Measurements from ENCODE around the gene DACT3. TPM values are rescaled to one million over a fixed set of nuclear protein-coding genes. Genes with fewer than 3 reads are reported as not detected.

The DACT3 gene
- total RNA-seq, 1 experiment from 2014 or later = 1.0 TPM

DNA sequence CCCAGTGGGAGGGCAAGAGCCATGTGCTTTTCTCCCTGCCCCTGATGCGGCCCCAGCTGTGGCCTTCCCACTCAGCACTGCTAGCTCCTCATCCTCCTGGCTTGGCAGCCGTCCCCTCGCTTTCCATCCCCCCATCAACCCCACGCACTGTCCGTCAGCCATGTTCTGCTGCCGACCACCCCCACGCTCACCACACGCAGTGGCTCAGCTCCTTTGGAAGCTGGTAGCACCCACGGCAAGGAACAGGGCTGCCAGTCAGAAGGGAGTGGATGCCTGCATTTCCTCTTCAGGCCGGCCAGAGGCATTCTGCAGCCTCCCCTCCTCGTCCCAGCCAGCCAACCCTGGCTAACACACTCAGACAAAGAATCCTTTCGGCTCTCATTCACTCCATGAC, 53.5 kb downstream of the DACT3 start:
- Histone ChIP-seq H3K9me3 (ENCODE audit: control insufficient read depth, insufficient read depth, low read depth, low read length) (no peaks in the 10 kb centered on the region), H3K27ac (ENCODE audit: low read length) (no peak overlapping the region), H3K4me3 (ENCODE audit: low read depth in 2 of 2, low read length in 2 of 2) (no peak overlapping the region), H3K36me3 (ENCODE audit: control insufficient read depth, insufficient read depth, low read length) (peaks cover 5% of the 10 kb centered on the region), H3K27me3 (ENCODE audit: control insufficient read depth, insufficient read depth, low read length) (no peaks in the 10 kb centered on the region), H3K4me1 (ENCODE audit: control insufficient read depth, insufficient read depth, low read length) (peaks cover 14% of the 10 kb centered on the region)
- ChIA-PET POLR2A (no interaction called here), CTCF (no interaction called here)
- no peak for TF ChIP-seq TCF7L2 (IDR thresholded peaks at IDR 0.05; ENCODE audit: low read depth, low read length)
- no peak for DNase-seq (ENCODE audit: low read depth, low spot score)
- no TSS peak for BruUV-seq (replicated peaks)
- in situ Hi-C loops (cut with HindIII; ENCODE audit: low pct_unique_long_range_greater_than_20kb, low sequenced_read_pairs) = no loop called here
- no peak for ATAC-seq
- intact Hi-C loops (cut with micrococcal nuclease; ENCODE audit: unreplicated experiment) = no loop called here

DNA sequence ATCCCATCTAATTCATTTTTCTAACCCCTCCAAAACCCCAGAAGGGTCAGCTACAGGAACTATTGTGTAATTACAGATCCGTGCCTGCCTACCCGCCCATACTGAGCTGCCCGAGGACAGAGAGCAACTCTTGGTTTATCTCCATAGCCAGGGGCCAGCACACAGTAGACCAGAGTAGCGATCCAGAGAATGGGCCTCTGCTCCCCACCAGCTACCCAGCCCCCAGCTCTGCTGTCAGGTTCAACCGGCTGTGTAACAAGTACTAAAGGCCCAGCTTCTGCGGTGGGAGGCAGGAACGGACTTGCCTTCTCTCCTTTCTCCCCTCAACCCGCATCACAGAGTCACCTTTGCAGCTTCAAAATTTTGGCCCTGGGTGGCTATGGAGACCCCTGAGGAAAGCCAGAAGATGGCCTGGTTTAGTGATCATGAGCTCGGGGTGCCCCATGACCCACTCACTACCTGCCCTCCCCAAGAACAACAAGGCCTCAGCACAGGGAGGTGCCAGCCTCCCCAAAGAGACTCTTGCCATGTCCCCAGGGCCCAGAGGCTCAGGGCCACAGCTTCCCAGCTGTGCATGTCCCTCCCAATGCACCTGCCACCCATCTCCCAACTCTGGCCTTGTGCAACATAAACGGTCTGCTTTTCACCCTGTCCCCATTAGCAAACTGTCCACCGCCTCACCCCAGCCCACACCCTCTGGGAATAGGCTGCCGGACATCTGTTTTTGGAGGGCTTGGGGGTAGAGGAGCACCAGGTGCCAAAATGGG, 54.1 kb downstream of the DACT3 start:
- BruUV-seq (replicated peaks) = no TSS peak

More for the DNA sequence above, 54.1 kb downstream of the DACT3 start:
- intact Hi-C loops (cut with micrococcal nuclease; ENCODE audit: unreplicated experiment) = no loop called here
- Histone ChIP-seq H3K36me3 (ENCODE audit: control insufficient read depth, insufficient read depth, low read length) (peaks cover 5% of the 10 kb centered on the region), H3K27ac (ENCODE audit: low read length) (no peak overlapping the region), H3K4me1 (ENCODE audit: control insufficient read depth, insufficient read depth, low read length) (peaks cover 14% of the 10 kb centered on the region), H3K27me3 (ENCODE audit: control insufficient read depth, insufficient read depth, low read length) (no peaks in the 10 kb centered on the region), H3K4me3 (ENCODE audit: low read depth in 2 of 2, low read length in 2 of 2) (no peak overlapping the region), H3K9me3 (ENCODE audit: control insufficient read depth, insufficient read depth, low read depth, low read length) (no peaks in the 10 kb centered on the region)
- in situ Hi-C loops (cut with HindIII; ENCODE audit: low pct_unique_long_range_greater_than_20kb, low sequenced_read_pairs) = no loop called here
- ATAC-seq = no peak
- no peak for DNase-seq (ENCODE audit: low read depth, low spot score)
- TF ChIP-seq CTCF (IDR thresholded peaks at IDR 0.05) (no peak), SIN3A (IDR thresholded peaks at IDR 0.05; ENCODE audit: borderline replicate concordance, insufficient read depth, low read depth, low read length) (no peak), POLR2AphosphoS5 (IDR thresholded peaks at IDR 0.05; ENCODE audit: low read depth, low read length) (no peak), TCF7L2 (IDR thresholded peaks at IDR 0.05; ENCODE audit: low read depth, low read length) (no peak), REST (IDR thresholded peaks at IDR 0.05; ENCODE audit: insufficient read depth in 1 of 2, low read depth in 2 of 2, low read length in 1 of 2) (no peak)
- POLR2A ChIA-PET = no interaction called here
- CTCF ChIA-PET = no interaction called here
